IMR-90 (cell line): ENCODE measurements around the gene FAM163A. TPM values are rescaled to one million over a fixed set of nuclear protein-coding genes. Genes with fewer than 3 reads are reported as not detected.

Experiments
- ATAC-seq: fragments of 200-7000 bp; cut with Tn5 transposase; 2 replicates; pipeline ENCODE4 v1.9.1; 2020; ENCODE audit warnings: low read depth, mild to moderate bottlenecking, moderate library complexity
- BruUV-seq: library from RNA; stranded (reverse); fragments of 400-500 nt; replicated peaks from 2 replicates; lab custom pipeline; 2021; lab: Mats Ljungman, UMichigan
- CTCF ChIA-PET: fragments of 300-600 bp; formaldehyde crosslinking; extraction: SDS; loops from one replicate; lab custom pipeline; 2021; ENCODE audit warnings: antibody characterized with exemption; lab: Yijun Ruan, JAX
- POLR2A ChIA-PET: fragments of 300-600 bp; sonication (Branson Sonifier 250); formaldehyde crosslinking; loops from one replicate; lab custom pipeline; 2022; ENCODE audit warnings: antibody characterized with exemption; ENCODE audit not compliant: unreplicated experiment; lab: Charles Lee
- DNase-seq: peaks from one replicate; pipeline ENCODE4 v3.0.0; 2013
- H2AFZ ChIP-seq: replicated peaks from 2 replicates; pipeline ENCODE3; 2013; ENCODE audit warnings: low read length, mild to moderate bottlenecking; ENCODE audit not compliant: poor library complexity
- H2AK5ac ChIP-seq: 2 replicates; pipeline ENCODE4 v1.6.1; 2013; ENCODE audit warnings: low read depth, low read length, inconsistent platforms
- H2AK9ac ChIP-seq: replicated peaks from 2 replicates; pipeline ENCODE3; 2013; ENCODE audit warnings: mild to moderate bottlenecking, low read depth, low read length, moderate library complexity; ENCODE audit not compliant: poor library complexity
- H2BK120ac ChIP-seq: 2 replicates; pipeline ENCODE4 v1.6.1; 2013; ENCODE audit warnings: low read depth, low read length, inconsistent platforms
- H2BK15ac ChIP-seq: 3 replicates; pipeline ENCODE4 v1.6.1; 2013; ENCODE audit warnings: low read depth, low read length, inconsistent platforms
- H2BK20ac ChIP-seq: 2 replicates; pipeline ENCODE4 v1.6.1; 2013; ENCODE audit warnings: low read depth, mild to moderate bottlenecking, inconsistent platforms, low read length, moderate library complexity
- H2BK5ac ChIP-seq: 2 replicates; pipeline ENCODE4 v1.6.1; 2013; ENCODE audit warnings: mild to moderate bottlenecking, low read depth, low read length, inconsistent platforms; ENCODE audit not compliant: poor library complexity, severe bottlenecking
- H3K14ac ChIP-seq: replicated peaks from 2 replicates; pipeline ENCODE4 v1.6.1; 2013; ENCODE audit warnings: low read depth, low read length, inconsistent platforms
- H3K18ac ChIP-seq: 2 replicates; pipeline ENCODE4 v1.6.1; 2013; ENCODE audit warnings: low read depth, low read length, control low read depth
- H3K23ac ChIP-seq: 2 replicates; pipeline ENCODE4 v1.6.1; 2013; ENCODE audit warnings: low read depth, low read length, inconsistent platforms
- H3K27ac ChIP-seq: 2 replicates; pipeline ENCODE4 v1.5.1; 2013; ENCODE audit warnings: mild to moderate bottlenecking, control low read depth, low read length; ENCODE audit not compliant: insufficient read depth
- H3K27me3 ChIP-seq: 2 replicates; pipeline ENCODE4 v1.6.1; 2013; ENCODE audit warnings: low read length; ENCODE audit not compliant: control insufficient read depth, insufficient read depth
- H3K36me3 ChIP-seq: 2 replicates; pipeline ENCODE4 v1.6.1; 2013; ENCODE audit warnings: low read length, mixed read lengths; ENCODE audit not compliant: control insufficient read depth, insufficient read depth
- H3K4ac ChIP-seq: 2 replicates; pipeline ENCODE4 v1.6.1; 2013; ENCODE audit warnings: low read depth, low read length, inconsistent platforms
- H3K4me1 ChIP-seq: 2 replicates; pipeline ENCODE4 v1.6.1; 2013; ENCODE audit warnings: low read length, mixed read lengths; ENCODE audit not compliant: control insufficient read depth, insufficient read depth
- H3K4me2 ChIP-seq: 2 replicates; pipeline ENCODE4 v1.6.1; 2013; ENCODE audit warnings: low read depth, mild to moderate bottlenecking, control low read depth, low read length, moderate library complexity
- H3K4me3 ChIP-seq: 2 replicates; pipeline ENCODE4 v1.5.1; 2013; ENCODE audit warnings: low read depth, mild to moderate bottlenecking, control low read depth, low read length, moderate library complexity; ENCODE audit not compliant: insufficient read depth
- H3K56ac ChIP-seq: 2 replicates; pipeline ENCODE4 v1.6.1; 2013; ENCODE audit warnings: low read length, inconsistent platforms; ENCODE audit not compliant: insufficient read depth; ENCODE audit errors: extremely low read depth
- H3K79me1 ChIP-seq, 2 experiments: 2 replicates each; pipeline ENCODE4 v1.6.1; 2013; ENCODE audit warnings: low read length in 2 of 2, inconsistent platforms in 1 of 2, low read depth in 1 of 2
- H3K9ac ChIP-seq: 2 replicates; pipeline ENCODE4 v1.6.1; 2013; ENCODE audit warnings: low read depth, low read length, control low read depth
- H3K9me1 ChIP-seq: 2 replicates; pipeline ENCODE4 v1.6.1; 2013; ENCODE audit warnings: low read length, inconsistent platforms; ENCODE audit not compliant: insufficient read depth
- H3K9me3 ChIP-seq: 2 replicates; pipeline ENCODE4 v1.6.1; 2013; ENCODE audit warnings: low read length; ENCODE audit not compliant: control insufficient read depth, insufficient read depth
- H4K20me1 ChIP-seq: 2 replicates; pipeline ENCODE4 v1.6.1; 2013; ENCODE audit warnings: low read length, inconsistent platforms; ENCODE audit not compliant: insufficient read depth
- H4K5ac ChIP-seq: 2 replicates; pipeline ENCODE4 v1.6.1; 2013; ENCODE audit warnings: mild to moderate bottlenecking, low read depth, low read length, control low read depth
- H4K8ac ChIP-seq, 2 experiments: 2 replicates each; pipeline ENCODE4 v1.6.1; 2013; ENCODE audit warnings: low read depth in 2 of 2, low read length in 2 of 2, control low read depth in 1 of 2, inconsistent platforms in 1 of 2
- H4K91ac ChIP-seq: 2 replicates; pipeline ENCODE4 v1.6.1; 2013; ENCODE audit warnings: low read depth, low read length, inconsistent platforms; ENCODE audit not compliant: insufficient read depth
- CEBPB ChIP-seq: IDR thresholded peaks from 2 replicates; pipeline ENCODE4 v1.6.1; 2012; ENCODE audit warnings: low read depth, low read length, improper control_type of control experiment
- CHD1 ChIP-seq: IDR thresholded peaks from 2 replicates; pipeline ENCODE4 v1.6.1; 2012; ENCODE audit warnings: low read depth, low read length, improper control_type of control experiment
- CTCF ChIP-seq: conservative IDR thresholded peaks from 2 replicates; pipeline ENCODE4 v1.5.1; 2012; ENCODE audit warnings: mild to moderate bottlenecking, low read depth, low read length, improper control_type of control experiment
- ELK1 ChIP-seq: fragments of 150-350 bp; IDR thresholded peaks from 2 replicates; pipeline ENCODE4 v1.6.1; 2016; ENCODE audit warnings: low read depth, mild to moderate bottlenecking, low read length, moderate library complexity, borderline replicate concordance
- FOS ChIP-seq: fragments of 150-350 bp; IDR thresholded peaks from 2 replicates; pipeline ENCODE4 v1.6.1; 2016; ENCODE audit warnings: low read depth, low read length
- MAFK ChIP-seq: IDR thresholded peaks from 2 replicates; pipeline ENCODE4 v1.6.1; 2012; ENCODE audit warnings: low read depth, low read length, improper control_type of control experiment
- MAZ ChIP-seq: IDR thresholded peaks from 2 replicates; pipeline ENCODE4 v1.6.1; 2012; ENCODE audit warnings: low read depth, mild to moderate bottlenecking, low read length, improper control_type of control experiment, moderate library complexity, borderline replicate concordance
- MXI1 ChIP-seq: IDR thresholded peaks from 2 replicates; pipeline ENCODE4 v1.6.1; 2012; ENCODE audit warnings: low read depth, mild to moderate bottlenecking, low read length, moderate library complexity, borderline replicate concordance
- RAD21 ChIP-seq: IDR thresholded peaks from 2 replicates; pipeline ENCODE4 v1.6.1; 2012; ENCODE audit warnings: low read length, improper control_type of control experiment
- RCOR1 ChIP-seq: IDR thresholded peaks from 2 replicates; pipeline ENCODE4 v1.6.1; 2012; ENCODE audit warnings: mild to moderate bottlenecking, low read length, improper control_type of control experiment; ENCODE audit not compliant: insufficient replicate concordance
- RFX5 ChIP-seq: IDR thresholded peaks from 2 replicates; pipeline ENCODE4 v1.8.0; 2012; ENCODE audit warnings: low read depth, mild to moderate bottlenecking, low read length, moderate library complexity
- USF2 ChIP-seq: fragments of 150-350 bp; IDR thresholded peaks from 2 replicates; pipeline ENCODE4 v1.6.1; 2017; ENCODE audit warnings: mild to moderate bottlenecking, antibody characterized with exemption, low read length, low read depth
- WGBS, 2 experiments: methylation state at CpG; one replicate each; pipeline versions ENCODE4 v1.1.5 to v1.1.7; 2013; ENCODE audit warnings: missing lambda C conversion rate in 2 of 2; ENCODE audit not compliant: insufficient read length in 1 of 2; ENCODE audit errors: extremely low coverage in 2 of 2; 5-methylcytosine and 5-hydroxymethylcytosine counted together
- dilution Hi-C: fragments of 300-500 bp; cut with HindIII; formaldehyde crosslinking; loops from one replicate; pipeline ENCODE4 v1.14.3; 2018; ENCODE audit warnings: low sequenced_read_pairs; ENCODE audit not compliant: unreplicated experiment
- in situ Hi-C: fragments of 300-500 bp; cut with MboI; formaldehyde crosslinking; loops from 3 replicates; pipeline ENCODE4 v1.14.3; 2019; ENCODE audit warnings: low sequenced_read_pairs, inconsistent platforms, mixed read lengths
- intact Hi-C: fragments of 100-400 bp; cut with micrococcal nuclease; formaldehyde crosslinking; loops from 2 replicates; pipeline ENCODE4 v1.10.0; 2022
- polyA plus RNA-seq, 3 experiments: library from polyadenylated mRNA; depleted of rRNA; stranded (reverse); fragments of >200 nt; gene quantifications; 2 replicates each; pipeline ENCODE4 v1.2.3, GENCODE V29; 2012; ENCODE audit warnings: low replicate concordance in 1 of 3
- total RNA-seq: library from RNA; depleted of rRNA; stranded (reverse); fragments of >200 nt; gene quantifications from 2 replicates; pipeline ENCODE4 v1.2.3, GENCODE V29; 2012

The FAM163A gene
- total and polyA plus RNA-seq, 2 of the 4 experiments (the other 2 are of a cell fraction): not detected

- dilution Hi-C loops (no loop called here), intact Hi-C loops (no loop called here), in situ Hi-C loops (loop anchor here (25.0 kb wide), 1 partner anchor 586 kb away; the partner anchor contains the start of gene ABL2)
- H3K36me3 ChIP-seq: no peaks in the 10 kb centered on the region
- peaks cover 3% of the 10 kb centered on the region for H3K4me1 ChIP-seq
- no peak overlapping the region for H2BK15ac ChIP-seq
- no peak overlapping the region for H3K23ac ChIP-seq
- no peak overlapping the region for H4K91ac ChIP-seq
- no peak overlapping the region for H2AK9ac ChIP-seq
- H3K18ac ChIP-seq: no peak overlapping the region
- TF ChIP-seq MXI1 (no peak), CHD1 (no peak), RCOR1 (no peak), FOS (no peak), CTCF (no peak), CEBPB (no peak), RFX5 (no peak), ELK1 (no peak), MAFK (no peak), MAZ (no peak), USF2 (no peak), RAD21 (no peak)
- H2AK5ac ChIP-seq: no peak overlapping the region
- H3K27me3 ChIP-seq: peaks cover 21% of the 10 kb centered on the region
- no peak overlapping the region for H3K4me3 ChIP-seq
- H2AFZ ChIP-seq: no peak overlapping the region
- WGBS, 2 experiments: 81% methylated on average over 3 of the region's 4 CpGs; no CpG with 5 or more reads in 1 of the 2 experiments
- ATAC-seq (no peak), DNase-seq (no peak)
- H3K56ac ChIP-seq: no peak overlapping the region
- H3K9me3 ChIP-seq: no peaks in the 10 kb centered on the region
- H4K8ac ChIP-seq: no peak overlapping the region
- H3K14ac ChIP-seq: no peak overlapping the region
- H2BK5ac ChIP-seq: no peak overlapping the region
- H2BK20ac ChIP-seq: no peak overlapping the region
- no peak overlapping the region for H3K9ac ChIP-seq
- H4K20me1 ChIP-seq: no peaks in the 10 kb centered on the region
- H4K5ac ChIP-seq: no peak overlapping the region
- BruUV-seq: no TSS peak
- H3K79me1 ChIP-seq: no peaks in the 10 kb centered on the region
- no peak overlapping the region for H3K27ac ChIP-seq
- CTCF ChIA-PET: interaction anchor here (1.1 to 1.4 kb wide), 2 partner anchors 9 to 14 kb away, joined by 3 to 4 read pairs; no protein-coding TSS in a partner anchor
- H3K4ac ChIP-seq: no peak overlapping the region
- H3K4me2 ChIP-seq: no peak overlapping the region
- peaks cover 5% of the 10 kb centered on the region; the same call in 1 of the 2 replicates for H3K9me1 ChIP-seq
- POLR2A ChIA-PET: no interaction called here
- no peak overlapping the region for H2BK120ac ChIP-seq
These were observed 80.6 kb downstream of the FAM163A start for GRCh38 chr1:179823693-179824092.
